ENCODE measurements around the gene C16orf78. TPM values are rescaled to one million over a fixed set of nuclear protein-coding genes. Genes with fewer than 3 reads are reported as not detected.

C16orf78 gene, protein sequence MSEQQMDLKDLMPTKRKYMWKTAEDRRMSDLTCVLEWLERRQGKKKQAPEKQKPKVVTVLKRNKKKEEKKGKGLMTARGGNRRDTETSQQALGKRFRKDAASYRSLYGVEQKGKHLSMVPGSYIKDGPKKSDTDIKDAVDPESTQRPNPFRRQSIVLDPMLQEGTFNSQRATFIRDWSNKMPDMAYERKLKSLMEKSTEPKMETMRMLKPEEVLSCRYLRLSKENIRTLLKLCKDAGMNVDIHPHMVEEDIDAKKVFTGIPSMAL
- not detected in 2 replicates for total RNA-seq
- long read RNA-seq: 0 reads

- H3K9me3 Mint-ChIP-seq: no peaks in the 10 kb centered on the region
- DNase-seq (ENCODE audit: low read depth, low spot score): no peak
- H3K27me3 Mint-ChIP-seq (ENCODE audit: low read depth): peaks cover 7% of the 10 kb centered on the region
- no peaks in the 10 kb centered on the region for H3K36me3 Mint-ChIP-seq (ENCODE audit: low read depth)
- TF ChIP-seq, protein P1, sequence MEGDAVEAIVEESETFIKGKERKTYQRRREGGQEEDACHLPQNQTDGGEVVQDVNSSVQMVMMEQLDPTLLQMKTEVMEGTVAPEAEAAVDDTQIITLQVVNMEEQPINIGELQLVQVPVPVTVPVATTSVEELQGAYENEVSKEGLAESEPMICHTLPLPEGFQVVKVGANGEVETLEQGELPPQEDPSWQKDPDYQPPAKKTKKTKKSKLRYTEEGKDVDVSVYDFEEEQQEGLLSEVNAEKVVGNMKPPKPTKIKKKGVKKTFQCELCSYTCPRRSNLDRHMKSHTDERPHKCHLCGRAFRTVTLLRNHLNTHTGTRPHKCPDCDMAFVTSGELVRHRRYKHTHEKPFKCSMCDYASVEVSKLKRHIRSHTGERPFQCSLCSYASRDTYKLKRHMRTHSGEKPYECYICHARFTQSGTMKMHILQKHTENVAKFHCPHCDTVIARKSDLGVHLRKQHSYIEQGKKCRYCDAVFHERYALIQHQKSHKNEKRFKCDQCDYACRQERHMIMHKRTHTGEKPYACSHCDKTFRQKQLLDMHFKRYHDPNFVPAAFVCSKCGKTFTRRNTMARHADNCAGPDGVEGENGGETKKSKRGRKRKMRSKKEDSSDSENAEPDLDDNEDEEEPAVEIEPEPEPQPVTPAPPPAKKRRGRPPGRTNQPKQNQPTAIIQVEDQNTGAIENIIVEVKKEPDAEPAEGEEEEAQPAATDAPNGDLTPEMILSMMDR (conservative IDR thresholded peaks at IDR 0.05): no peak
- no peaks in the 10 kb centered on the region for H3K4me1 Mint-ChIP-seq
- no peak within 1 kb of the TSS for H3K27ac Mint-ChIP-seq (ENCODE audit: unreplicated experiment)
- H3K4me3 Mint-ChIP-seq: no peak within 1 kb of the TSS
Observed at GRCh38 chr16:49373504-49373903, at the start of gene C16orf78. C16orf78 (plus strand) TSS chr16:49373804; CDS start chr16:49373940, 136 bp downstream.

GRCh38 chr16:49324703-49325102 is 48.9 kb upstream of the C16orf78 start:
- Mint-ChIP-seq H3K4me3 (no peak overlapping the region), H3K36me3 (ENCODE audit: low read depth) (no peaks in the 10 kb centered on the region), H3K27ac (ENCODE audit: unreplicated experiment) (no peak overlapping the region), H3K27me3 (ENCODE audit: low read depth) (peaks cover 63% of the 10 kb centered on the region), H3K9me3 (no peaks in the 10 kb centered on the region), H3K4me1 (no peaks in the 10 kb centered on the region)
- DNase-seq (ENCODE audit: low read depth, low spot score): no peak
- TF ChIP-seq, protein P1 (conservative IDR thresholded peaks at IDR 0.05): no peak

- DNase-seq (ENCODE audit: low read depth, low spot score): no peak
- H3K9me3 Mint-ChIP-seq: no peaks in the 10 kb centered on the region
- H3K36me3 Mint-ChIP-seq (ENCODE audit: low read depth): no peaks in the 10 kb centered on the region
- no peak overlapping the region for H3K27ac Mint-ChIP-seq (ENCODE audit: unreplicated experiment)
- peaks cover 53% of the 10 kb centered on the region for H3K27me3 Mint-ChIP-seq (ENCODE audit: low read depth)
- TF ChIP-seq, protein P1 (conservative IDR thresholded peaks at IDR 0.05): no peak
- H3K4me1 Mint-ChIP-seq: no peaks in the 10 kb centered on the region
- H3K4me3 Mint-ChIP-seq: no peak overlapping the region
Observed at GRCh38 chr16:49327466-49327865, 46.1 kb upstream of the C16orf78 start.

DNA sequence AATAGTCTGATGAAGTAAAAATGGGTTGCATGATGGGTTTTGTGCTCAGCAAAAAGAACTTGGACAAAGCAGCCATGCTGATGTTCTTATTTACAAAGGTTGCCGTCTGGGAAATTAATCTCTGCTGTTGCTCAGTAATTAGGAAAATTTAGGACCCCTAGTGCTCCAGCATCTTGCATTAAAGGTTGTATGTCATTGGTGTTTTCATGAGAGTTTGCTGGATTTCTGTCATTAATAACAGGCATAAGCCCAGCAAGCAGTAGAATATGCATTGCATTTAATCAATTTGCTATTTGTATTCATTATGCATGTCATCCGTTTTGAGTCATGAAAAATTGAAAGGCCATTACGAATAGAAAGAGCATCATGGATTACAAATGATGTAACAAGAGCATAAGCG is 45.3 kb upstream of the C16orf78 start:
- no peak overlapping the region for H3K4me3 Mint-ChIP-seq
- no peak overlapping the region for H3K27ac Mint-ChIP-seq (ENCODE audit: unreplicated experiment)
- peaks cover 56% of the 10 kb centered on the region for H3K27me3 Mint-ChIP-seq (ENCODE audit: low read depth)
- no peak for DNase-seq (ENCODE audit: low read depth, low spot score)
- H3K36me3 Mint-ChIP-seq (ENCODE audit: low read depth): no peaks in the 10 kb centered on the region
- H3K9me3 Mint-ChIP-seq: no peaks in the 10 kb centered on the region
- TF ChIP-seq, protein P1 (conservative IDR thresholded peaks at IDR 0.05): no peak
- H3K4me1 Mint-ChIP-seq: no peaks in the 10 kb centered on the region

DNA sequence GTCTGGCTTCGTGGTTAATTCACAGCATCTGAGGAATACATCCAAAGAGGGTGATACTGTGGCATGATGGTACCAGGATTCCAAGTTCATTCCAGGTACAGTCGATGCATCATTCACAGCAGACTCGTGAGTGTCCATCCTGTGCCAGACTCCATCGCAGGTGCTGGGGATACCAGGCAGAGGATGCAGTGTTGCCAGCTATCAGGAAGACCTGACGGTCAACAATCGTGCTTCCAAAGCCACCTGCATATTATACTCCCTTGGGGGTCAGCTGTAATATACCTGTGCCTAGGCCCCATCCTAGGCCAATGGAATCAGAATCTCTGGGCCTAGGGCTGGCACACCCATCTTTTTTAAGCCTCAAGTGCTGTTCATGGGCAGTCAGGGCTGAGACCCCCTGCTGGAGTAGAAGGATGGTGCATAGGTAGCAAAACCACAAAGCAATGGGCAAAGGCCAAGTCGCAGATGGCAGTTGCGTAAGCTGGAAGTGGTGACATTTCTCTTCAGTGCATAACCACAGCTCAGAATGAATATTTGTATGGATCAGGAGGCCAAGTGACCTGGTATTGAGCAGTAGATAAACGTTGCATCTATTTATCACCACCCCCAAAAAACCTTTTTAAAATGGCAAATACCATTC is 42.9 kb upstream of the C16orf78 start:
- Mint-ChIP-seq H3K27ac (ENCODE audit: unreplicated experiment) (no peak overlapping the region), H3K9me3 (no peaks in the 10 kb centered on the region), H3K4me1 (no peaks in the 10 kb centered on the region), H3K36me3 (ENCODE audit: low read depth) (no peaks in the 10 kb centered on the region), H3K27me3 (ENCODE audit: low read depth) (peaks cover 58% of the 10 kb centered on the region), H3K4me3 (no peak overlapping the region)
- DNase-seq (ENCODE audit: low read depth, low spot score): no peak
- TF ChIP-seq, protein P1 (conservative IDR thresholded peaks at IDR 0.05): peak; percentile 23
